Activated CD4-positive, alpha-beta T cell treated with anti-CD3 and anti-CD28 coated beads, Interleukin-2, Interleukin-4, amounts not matched to agents 100 ng/mL and 50 ng/mL, durations not matched to agents 16 hours and 8 hours (primary cell): Measurements from ENCODE around the gene KIF12.

Experiments
- DNase-seq: peaks from one replicate; pipeline ENCODE4 v3.0.0-alpha.2; 2020; ENCODE audit warnings: low spot score

KIF12 gene

DNA sequence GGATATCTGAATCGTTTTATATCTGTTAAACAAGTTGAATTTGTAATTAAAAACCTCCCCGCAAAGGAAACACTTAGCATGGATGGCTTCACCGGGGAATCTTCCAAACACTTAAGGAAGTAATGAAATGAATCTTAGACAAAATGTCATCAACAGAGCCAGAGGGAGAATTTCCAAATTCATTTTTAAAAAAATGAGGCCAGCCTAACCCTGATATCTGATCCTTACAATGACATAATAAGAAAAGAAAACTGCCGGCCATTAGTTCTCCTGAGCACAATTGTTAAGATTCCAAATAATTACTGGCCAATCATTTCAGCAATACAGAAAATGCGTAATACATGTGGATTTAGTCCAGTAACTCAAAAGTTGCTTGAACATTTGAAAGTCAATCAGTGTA lies 6.1 kb upstream of the KIF12 start:
- no peak for DNase-seq

DNA sequence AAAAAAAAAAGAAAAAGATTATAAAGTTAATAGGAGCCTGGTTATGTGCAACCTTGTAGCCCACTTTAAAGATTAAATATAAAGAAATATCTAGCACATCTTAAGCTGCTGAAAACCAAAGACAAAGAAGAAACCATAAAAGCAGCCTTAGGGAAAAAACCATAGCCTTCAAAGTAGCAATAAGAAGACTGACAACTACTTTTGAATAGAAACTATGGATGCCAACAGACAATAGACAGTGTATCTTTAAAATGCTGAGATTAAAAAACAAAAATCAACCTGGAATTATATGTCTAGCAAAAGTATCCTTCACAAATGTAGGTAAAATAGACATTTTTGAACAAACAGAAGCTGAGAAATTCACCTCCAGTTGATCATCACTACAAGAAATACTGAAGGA lies 3.4 kb upstream of the KIF12 start:
- DNase-seq, result no peak

DNA sequence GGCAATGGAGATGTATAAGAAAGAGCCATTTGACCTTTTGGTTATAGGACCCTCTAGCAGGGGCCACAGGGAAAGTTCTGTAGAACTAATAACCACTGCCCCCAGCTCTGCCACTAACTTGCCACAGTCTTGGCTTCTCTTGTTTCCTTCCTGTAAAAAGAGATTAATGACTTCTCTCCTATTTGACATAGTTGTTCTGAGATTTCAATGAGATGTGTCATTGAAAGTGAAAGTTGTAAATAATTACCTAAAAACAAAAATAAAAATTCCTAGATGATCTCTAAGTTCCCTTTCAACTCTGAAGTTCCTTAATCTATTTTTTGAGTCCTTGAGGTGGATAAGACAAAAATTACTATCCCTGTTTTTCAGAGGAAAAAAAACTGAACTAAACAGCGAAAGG lies 1.4 kb upstream of the KIF12 start:
- no peak for DNase-seq

DNA sequence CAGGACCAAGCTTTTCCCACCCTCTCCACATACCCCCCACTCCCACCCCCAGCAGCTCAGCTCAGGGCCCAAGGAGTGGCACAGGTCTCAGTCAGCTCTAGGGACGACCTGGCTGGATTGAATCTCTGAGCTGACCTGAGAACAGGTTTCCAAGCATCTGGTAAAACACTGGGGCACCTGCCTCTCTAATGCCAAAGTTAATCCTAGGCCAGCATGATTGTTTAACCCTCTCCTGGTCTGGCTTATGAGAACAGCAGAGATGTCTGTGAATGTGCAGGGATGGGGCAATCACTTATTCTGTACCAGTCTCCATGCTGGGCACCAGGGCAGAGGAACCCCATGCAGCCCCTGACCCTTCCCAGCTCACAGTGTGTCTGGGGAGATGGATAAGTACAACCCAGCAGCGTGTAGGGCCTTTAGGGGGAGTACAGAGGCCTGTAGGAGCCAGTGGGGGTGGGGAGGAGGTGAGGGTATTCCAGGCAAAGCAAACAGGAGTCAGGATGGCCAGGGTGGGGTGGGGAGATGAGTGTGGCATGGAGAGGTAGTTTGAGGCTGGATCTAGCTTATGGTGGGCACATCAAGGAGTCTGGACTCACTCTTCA lies 678 bp upstream of the KIF12 start:
- DNase-seq, result no peak

DNA sequence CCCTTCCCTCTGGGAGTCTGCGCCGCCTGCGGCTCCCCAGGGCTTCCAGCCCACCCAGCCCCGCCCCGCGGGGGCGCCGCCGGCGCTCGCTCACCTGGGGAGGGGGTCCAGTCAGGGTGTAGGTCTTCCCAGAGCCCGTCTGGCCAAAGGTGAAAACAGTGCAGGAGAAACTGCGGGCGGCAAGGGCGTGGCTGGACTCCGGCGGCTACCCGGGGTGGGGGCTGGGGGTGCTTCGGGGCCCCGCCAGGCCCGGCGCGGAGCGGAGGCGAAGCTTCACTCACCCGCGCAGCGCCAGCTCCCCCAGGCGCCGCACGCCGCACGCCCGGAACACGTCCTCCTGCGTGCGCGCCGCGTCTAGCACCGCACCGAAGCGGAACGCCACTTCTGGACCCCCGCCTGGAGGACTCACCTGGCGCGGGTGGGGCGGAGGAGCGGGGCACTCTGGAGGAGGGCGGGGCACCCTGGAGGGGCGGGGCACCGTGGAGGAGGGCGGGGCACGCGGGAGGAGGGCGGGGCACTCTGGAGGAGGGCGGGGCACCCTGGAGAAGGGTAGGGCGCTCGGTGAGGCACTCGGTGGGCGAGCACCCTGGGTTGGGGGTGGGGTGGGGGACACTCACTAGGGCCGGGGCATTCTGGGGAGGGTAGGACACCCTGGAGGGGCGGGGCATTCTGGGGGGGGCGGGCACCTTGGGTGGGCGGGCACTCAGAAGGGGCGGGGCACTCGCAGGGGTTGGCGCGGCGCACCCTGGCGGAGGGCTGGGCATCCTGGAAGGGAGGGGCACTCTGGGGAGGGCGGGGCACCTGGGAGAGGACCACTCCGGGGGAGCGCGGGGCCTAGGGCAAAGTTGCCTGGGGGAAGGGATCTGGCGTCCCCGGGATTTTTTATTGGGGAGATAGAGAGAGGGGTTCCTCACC lies 814 bp downstream of the KIF12 start:
- DNase-seq, result no peak

DNA sequence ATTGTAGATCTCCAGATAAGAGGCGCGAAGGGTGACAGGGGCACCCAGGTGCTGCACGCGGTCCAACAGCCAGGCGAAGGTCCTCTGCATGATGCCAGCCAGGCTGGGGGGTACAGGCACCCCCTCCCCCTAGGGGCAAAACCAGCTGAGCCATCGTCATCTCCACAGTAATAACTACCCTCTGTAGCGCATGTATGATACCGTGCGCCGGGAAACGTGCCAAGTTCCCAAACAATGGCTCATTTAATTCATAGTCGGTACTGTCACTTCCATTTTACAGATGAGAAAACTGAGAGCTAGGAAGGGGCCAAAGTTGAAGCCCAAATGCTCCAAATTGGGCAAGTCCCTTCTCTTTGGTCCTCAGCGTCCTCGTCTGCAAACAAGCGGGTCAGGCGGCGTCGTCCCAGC lies 1.5 kb downstream of the KIF12 start:
- DNase-seq, result no peak

DNA sequence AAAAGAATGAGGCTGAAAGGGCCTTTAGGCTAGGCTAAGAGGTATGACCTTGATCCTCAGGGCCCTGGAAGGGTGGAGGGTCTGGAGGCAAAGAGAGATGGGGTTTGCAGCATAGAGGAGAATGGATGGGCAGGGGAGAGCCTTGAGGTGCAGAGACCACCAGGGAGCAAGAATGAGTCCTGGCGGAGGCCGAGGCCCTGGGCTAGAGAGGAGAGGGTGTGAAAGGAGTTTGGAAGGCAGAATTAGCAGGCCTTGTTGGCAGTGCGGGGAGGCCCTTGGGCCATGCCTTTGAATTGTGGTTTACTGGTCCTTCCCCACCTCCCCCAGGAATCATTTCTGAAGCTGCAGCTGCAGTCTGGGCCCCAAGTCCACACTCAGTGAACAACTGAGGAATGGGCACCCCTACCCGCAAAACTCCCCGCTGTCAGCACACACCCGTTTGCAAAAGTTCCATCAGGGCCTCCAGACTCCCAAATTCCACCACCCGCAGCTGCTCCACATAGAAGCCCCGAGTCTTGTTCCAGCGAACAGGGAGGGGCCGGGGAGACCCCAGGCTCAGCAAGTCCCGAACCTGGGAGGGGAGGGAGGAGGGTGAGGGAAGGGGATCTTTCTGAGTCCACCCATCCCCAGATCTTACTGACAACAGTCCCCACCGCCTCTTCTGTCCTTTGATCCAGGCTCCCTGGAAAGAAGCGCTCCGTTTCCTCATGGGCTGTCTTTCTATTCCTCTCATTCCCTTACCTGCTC lies 2.1 kb downstream of the KIF12 start:
- no peak for DNase-seq

DNA sequence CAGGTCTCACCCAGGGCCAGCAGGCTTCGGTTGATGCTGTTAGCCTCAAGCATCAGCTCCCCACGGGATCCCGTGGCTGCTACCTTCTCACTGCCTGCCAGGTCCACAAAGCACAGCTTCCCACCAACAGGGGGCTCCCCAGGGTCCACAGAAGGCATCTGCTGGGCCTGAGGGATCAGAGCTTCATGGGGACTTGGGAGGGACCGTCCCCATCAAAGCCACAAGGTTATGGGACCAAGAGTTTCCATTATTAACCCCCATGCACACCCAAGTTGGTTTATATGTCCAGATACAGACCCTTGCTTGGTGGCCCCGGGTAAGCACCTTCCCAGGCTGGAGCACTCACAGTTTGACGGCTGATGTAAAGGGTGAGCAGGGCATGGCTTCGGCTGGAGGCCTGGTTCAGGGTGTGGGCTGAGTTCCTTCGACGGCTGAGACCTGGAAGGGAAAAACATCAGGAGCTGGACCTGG lies 3.0 kb downstream of the KIF12 start:
- no peak for DNase-seq

DNA sequence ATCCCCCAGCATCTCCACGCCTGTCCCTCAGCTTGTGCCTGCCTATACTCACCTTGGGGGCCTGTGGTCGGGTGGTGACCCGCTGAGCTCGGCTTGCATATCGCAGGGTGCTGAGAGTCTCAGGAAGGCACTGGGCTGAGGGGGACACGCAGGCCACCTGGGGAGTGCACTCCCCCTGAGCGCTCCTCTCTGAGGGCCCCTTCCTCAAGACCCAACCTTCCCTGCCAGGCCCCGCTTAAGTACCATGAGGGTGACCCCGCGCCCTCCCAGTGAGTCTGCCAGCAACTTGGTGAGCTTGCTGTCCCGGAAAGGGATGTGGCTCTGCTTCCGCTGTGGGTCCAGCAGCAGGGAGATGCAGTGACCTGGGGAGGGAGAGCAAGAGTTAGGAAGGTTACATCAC lies 4.1 kb downstream of the KIF12 start:
- DNase-seq, result no peak

DNA sequence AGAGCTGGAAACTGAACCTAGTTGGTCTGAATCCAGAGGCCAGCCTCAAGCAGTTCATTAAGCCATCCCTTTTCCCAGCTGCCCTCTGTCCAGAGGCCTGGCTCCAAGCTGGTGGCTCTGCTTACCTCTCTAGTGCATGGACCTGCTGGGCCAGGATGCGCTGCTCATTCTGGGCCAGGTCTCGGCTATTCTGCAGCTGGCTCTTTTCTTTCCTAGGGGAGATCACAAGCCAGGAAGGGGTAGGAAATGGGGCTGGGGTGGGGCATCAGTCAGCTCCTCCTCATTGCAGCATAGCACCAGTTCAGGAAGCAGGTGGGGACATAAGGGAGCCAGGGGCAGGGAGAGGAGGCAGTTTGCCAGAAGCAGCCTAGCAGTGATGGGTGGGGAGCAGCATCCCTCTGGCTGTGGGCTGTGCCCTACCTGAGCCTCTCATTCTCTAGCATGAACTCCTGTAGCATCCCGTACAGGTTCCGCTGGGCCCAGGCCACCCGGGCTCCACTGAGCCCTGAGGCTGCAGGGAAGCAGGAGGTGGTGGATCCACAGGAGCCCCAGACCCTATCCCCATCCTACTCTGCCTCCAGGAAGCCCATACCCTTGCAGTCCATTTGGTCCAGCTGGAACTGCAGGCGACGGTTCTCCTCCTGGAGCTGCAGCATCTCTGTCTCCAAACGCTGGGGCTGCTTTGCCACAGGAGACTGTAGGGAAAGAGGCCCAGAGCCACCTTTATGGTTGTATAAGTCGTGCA lies 5.2 kb downstream of the KIF12 start:
- DNase-seq, result no peak

DNA sequence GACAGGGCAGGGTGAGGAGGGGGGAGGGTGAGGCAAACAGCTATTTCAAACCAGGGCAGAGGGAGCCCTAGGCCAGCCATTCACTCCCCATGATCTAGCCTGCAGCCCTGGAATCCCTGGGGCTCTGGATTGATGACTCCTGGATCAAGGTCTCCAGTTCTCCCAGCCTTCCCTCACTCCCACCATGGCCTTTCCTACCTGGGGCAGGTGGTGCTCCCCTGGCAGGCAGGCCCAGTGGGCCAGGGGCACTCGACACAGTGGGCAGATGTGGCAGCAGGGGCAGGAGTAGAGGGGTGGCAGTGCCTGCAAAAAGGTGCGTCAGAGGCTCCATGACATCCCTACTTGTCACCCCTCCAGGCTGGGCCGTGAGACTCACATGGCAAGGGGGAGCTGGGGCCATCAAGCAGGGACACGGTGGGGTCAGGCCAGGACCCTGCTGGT lies 6.0 kb downstream of the KIF12 start:
- DNase-seq, result no peak

DNA sequence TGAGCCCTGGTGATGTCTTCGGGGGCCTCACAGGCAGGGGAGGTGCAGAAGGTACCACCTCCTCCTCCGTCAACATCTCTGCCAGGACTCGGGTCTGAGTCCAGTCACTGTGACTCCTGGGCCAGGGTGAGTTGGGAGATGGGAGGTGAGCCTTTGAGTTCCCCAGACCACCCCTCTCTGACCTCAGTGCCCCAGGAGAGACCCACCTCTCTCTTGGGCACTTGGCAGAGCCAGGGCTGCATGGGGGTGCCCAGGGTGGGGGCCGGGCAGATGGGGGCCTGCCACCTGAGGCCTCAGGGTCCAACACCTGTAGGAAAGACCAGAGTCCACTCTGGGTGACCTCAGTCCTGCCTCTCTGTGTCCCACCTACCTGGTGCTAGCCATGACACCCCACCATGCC lies 6.8 kb downstream of the KIF12 start:
- DNase-seq, result no peak

DNA sequence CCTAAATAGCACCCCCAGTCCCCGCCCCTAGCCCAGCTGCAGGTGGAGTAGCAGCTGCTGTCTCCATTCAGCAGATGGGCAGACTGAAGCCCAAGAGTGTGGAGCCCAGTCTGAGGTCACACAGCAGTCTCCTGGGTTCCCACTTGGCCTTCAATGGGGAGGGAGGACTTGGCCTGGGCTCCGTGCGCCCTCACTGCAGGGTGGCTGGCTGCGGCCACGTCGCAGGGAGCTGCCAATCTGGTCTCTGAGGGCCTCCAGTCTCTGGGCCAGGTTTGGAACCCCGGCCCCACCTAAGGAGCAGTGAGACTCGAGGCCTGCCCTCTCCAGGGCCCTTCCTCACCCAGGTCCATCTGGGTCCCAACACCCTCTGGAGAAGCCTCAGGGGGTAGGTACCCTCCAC lies 7.4 kb downstream of the KIF12 start:
- DNase-seq, result no peak

DNA sequence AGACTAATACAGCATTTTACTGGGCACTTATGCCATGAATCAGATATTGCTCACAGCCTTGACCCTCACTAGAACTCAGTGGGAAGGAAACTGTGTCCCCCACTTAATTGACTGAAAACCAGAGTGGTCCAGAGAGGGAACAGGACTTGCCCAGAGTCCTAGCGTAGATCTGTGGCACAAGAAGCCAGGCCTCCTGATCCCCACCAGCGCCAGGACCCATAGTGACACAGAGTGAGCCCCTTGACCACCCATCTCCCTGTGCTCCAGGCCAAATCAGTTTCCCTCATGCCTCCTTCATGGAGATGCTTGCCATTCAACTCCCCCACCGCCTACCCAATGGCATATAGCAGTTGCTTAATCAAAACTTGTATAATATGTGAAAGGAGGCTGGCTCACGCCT lies 8.3 kb downstream of the KIF12 start:
- no peak for DNase-seq

DNA sequence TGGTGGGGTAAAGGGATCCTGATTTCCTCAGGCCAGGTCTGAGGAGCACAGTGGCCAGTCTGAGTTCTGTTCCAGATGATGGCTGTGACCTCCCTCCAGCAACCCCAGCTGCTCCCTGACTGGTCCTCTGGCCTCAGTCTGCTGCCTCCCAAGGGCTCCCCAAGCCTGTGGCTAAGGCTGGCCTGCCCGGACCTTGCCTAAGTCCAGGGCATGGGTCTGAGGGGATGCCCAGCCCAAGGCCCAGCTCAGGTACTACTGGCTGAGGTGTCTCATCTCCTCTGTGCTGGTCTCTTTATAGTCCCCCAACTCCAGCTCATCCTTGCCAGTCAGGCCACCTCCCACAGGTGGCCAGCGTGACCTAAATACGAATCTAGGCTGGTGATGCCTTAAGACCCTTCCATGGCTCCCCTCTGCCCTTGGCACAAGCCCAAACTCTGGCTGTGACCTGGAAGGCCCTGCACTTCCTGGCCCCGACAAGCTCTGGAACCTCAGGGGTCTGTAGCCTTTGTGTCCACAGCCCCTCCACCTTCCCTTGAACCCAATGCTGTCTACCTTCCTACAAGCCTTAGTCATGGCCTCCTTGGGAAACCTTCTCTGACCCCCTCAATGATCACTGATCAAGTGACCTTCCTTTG lies 9.8 kb downstream of the KIF12 start:
- DNase-seq, result no peak

DNA sequence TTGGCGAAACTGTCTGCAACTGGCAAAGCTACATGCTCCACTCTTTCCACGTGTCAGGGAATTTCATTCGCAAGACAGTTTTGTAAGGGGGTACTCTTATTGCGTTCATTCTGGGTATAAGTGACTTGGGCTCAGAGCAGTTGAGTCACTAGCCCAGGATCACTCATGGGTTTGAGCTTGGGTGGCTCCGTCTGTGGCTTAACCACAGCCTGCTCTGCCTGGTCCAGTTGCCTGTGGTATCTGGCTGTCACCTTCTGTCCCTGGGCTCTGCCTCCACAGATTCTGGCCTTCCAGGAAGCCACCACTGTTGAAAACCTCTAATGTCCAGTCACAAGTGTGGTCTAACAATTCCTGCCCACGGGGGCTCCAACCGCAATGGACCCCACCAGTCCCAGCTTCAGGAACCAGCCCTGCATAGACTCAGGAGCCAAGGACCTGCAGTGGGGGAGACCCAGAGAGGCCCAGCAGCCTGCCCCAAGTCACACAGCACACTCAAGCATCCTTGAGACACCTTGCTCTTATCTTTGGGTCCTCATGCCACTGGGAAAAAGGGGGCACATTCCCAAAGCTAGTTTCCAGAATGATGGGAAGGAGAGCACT lies 10.4 kb downstream of the KIF12 start:
- DNase-seq, result no peak

DNA sequence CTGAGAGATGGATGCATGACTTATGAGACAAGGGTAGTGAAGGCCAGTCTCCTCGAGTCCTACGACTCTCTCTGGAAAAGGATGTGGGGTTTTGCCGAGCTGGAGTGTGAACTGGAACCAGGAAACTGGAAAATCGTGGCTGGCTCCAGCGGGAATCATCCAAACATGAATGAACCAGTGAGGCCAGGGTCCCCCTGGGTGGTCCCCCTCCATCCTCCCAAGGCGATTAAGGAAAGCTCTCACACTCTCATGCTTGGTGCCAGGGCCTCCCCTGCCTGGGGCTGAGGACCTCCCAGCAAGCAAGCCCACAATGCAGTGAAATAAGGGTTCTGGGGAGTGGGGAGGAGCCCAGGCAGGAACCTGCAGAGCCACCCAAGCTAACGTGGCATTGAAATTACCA lies 11.4 kb downstream of the KIF12 start:
- DNase-seq, result no peak

DNA sequence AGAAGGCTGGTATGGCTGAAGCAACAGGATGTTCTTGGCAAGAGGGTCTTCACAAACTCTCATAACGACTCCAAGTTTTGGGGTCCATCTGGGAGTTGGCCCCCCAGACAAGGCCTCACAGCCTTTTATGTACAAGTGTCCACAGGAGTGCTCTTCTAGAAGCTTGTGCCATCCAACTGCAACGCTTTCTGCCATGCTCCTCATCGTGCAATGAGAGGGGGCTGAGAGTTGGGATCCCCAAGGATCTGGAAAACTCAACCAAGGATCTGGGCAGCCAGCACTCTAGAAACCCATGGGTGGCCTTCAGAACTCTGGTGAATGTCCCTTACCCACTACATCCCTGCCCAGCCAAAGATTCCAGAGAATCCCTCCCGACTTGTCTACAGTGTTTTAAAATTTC lies 12.5 kb downstream of the KIF12 start:
- no peak for DNase-seq

DNA sequence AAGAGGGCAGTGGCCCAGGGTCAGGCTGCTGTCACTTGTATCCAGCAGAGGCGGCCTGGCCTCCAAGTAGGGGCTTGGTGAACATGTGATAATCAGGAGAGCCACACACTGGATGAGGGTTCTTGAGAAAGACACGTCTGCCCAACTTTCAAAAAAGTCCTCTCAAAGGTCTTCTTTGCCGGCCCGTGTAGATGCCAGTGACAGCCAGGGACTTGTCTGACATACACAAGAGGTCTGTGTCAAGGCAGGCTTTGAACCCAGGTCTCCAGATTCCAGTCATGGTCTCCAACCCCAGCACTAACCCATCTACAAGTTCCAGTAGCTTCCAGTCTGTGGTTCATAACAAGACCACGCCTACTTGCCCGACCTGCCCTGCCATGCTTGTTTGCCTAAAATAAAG lies 13.1 kb downstream of the KIF12 start:
- DNase-seq, result no peak

DNA sequence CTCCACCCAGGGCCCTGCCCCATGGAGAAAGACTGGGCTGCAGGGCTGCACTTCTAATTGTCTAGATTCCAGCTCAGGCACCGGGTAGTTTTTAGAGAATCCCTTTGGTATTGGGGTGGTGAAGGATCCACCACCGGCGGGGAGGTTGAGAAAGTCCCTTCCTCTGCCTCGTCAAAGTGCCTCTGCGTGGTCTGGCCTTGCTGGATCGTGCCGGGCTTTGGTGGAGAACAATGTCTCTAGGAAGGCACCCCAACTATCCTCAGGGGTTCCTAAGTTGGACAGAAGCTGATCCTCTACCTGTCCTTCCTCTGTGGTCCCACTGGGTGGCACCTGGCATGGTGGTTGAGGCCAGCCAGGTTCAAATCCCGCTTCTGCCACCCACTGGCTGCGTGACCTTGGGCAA lies 13.7 kb downstream of the KIF12 start:
- DNase-seq, result no peak
